Heart left ventricle (tissue), 16 donors: Measurements from ENCODE around the gene MTHFR. TPM values are rescaled to one million over a fixed set of nuclear protein-coding genes. Genes with fewer than 3 reads are reported as not detected.
A peak's percentile ranks its signal among the peaks of the same experiment; 100 is the strongest.

Experiments used
- ATAC-seq, 4 donors: fragments of 200-7000 bp; cut with Tn5 transposase; one replicate each; pipeline ENCODE4 v1.9.1; 2020 to 2022; ENCODE audit warnings: moderate library complexity in 4 of 4, mild to moderate bottlenecking in 3 of 4, moderate number of reproducible peaks in 1 of 4
- DNase-seq, 5 donors: peaks; one replicate each; pipeline ENCODE4 v3.0.0-alpha.2; 2020
- H3K27ac ChIP-seq, 12 donors: fragments of 200-600 bp; sonication (generic) in 4 of 12; one replicate each; pipeline versions ENCODE4 v1.5.0 to v1.8.0; 2016 to 2022; ENCODE audit warnings: mild to moderate bottlenecking in 2 of 12
- H3K27me3 ChIP-seq, 9 donors: fragments of 200-600 bp; sonication (generic) in 2 of 9; one replicate each; pipeline versions ENCODE4 v1.5.1 to v1.8.0; 2016 to 2022; ENCODE audit warnings: mild to moderate bottlenecking in 3 of 9
- H3K36me3 ChIP-seq, 9 donors: fragments of 200-600 bp; sonication (generic) in 2 of 9; one replicate each; pipeline versions ENCODE4 v1.5.0 to v1.8.0; 2018 to 2022; ENCODE audit warnings: mild to moderate bottlenecking in 2 of 9
- H3K4me1 ChIP-seq, 12 donors: fragments of 200-600 bp; sonication (generic) in 4 of 12; one replicate each; pipeline versions ENCODE4 v1.5.0 to v1.8.0; 2016 to 2022; ENCODE audit warnings: mild to moderate bottlenecking in 3 of 12
- H3K4me3 ChIP-seq, 12 donors: fragments of 200-600 bp; sonication (generic) in 4 of 12; one replicate each; pipeline versions ENCODE4 v1.5.0 to v1.8.0; 2017 to 2022; ENCODE audit warnings: mild to moderate bottlenecking in 9 of 12, moderate library complexity in 4 of 12
- H3K9me3 ChIP-seq, 12 donors: fragments of 200-600 bp; sonication (generic) in 4 of 12; one replicate each; pipeline versions ENCODE4 v1.5.0 to v1.8.0; 2016 to 2022; ENCODE audit warnings: mild to moderate bottlenecking in 1 of 12
- CTCF ChIP-seq, 12 donors: fragments of 200-600 bp; sonication (generic) in 4 of 12; IDR thresholded peaks; one replicate each; pipeline versions ENCODE4 v1.5.0 to v1.8.0; 2018 to 2022; ENCODE audit warnings: antibody characterized with exemption in 12 of 12, mild to moderate bottlenecking in 5 of 12
- POLR2A ChIP-seq, 2 donors: fragments of 450-650 bp; IDR thresholded peaks; one replicate each; pipeline ENCODE4 v1.6.1; 2017; ENCODE audit warnings: antibody characterized with exemption in 2 of 2, mild to moderate bottlenecking in 2 of 2, moderate library complexity in 2 of 2
- WGBS, 4 donors: extraction: QIAGEN DNeasy Blood & Tissue Kit in 2 of 4; methylation state at CpG; one replicate each; pipeline versions ENCODE4 v1.1.5 to v1.1.7; 2013 to 2018; 5-methylcytosine and 5-hydroxymethylcytosine counted together
- intact Hi-C, 10 donors: fragments of 100-400 bp; cut with DNase I; formaldehyde crosslinking; loops; one replicate each; pipeline versions ENCODE4 v1.11.1 to v1.14.2; 2022
- polyA plus RNA-seq, 2 donors: library from polyadenylated mRNA; stranded (reverse); fragments of 200-250 nt; gene quantifications; one replicate each; pipeline ENCODE4 v1.2.3, GENCODE V29; 2013
- total RNA-seq, 9 donors: library from RNA; depleted of rRNA in 2 of 9; stranded (reverse); fragments of >200 nt in 2 of 9; fragmentation: NEBNext Ultra II Directional in 3 of 9; extraction: Animal tissue kit (Norgen Biotek cat#: 25700) in 3 of 9; gene quantifications; one replicate each; pipeline versions ENCODE4 v1.1.0 to v1.2.4, GENCODE V29; 2016 to 2023
- donor health status: ischemic (EF 13 %, LVEDD 7.1; RV severe dilation, severe dysfunction).
- donor health status: healthy with polysubstance abuse.
- donor health status: DM: no; HTN: yes; CAD: no.
- donor health status: DM: no; HTN: no; CAD: no.
- donor health status: ischemic (EF 25% LVEDD 6.9; RV normal size, moderate dysfunction).
- donor health status: ischemic (EF 25% LVEDD 5.7; RV mildly dilated, moderate dysfunction).
- donor health status: healthy.
- donor health status: DM: yes; HTN: yes; CAD: no.
- donor health status: ischemic (EF 35%, LVEDD 5.7; RV mildly dilated, moderate dysfunction).
- donor health status: nonischemic (EF 11% LVEDD 7.7; RV severe dilation, severe dysfunction).
- donor health status: DM: yes; HTN: yes; CAD: no.
- donor health status: PGD.
- donor health status: ischemic (EF 29% LVEDD 5.4; RV normal size, mild dysfunction).
- donor health status: nonischemic (EF 23%, LVEDD 6.1; RV moderate dilation, normal function).

Gene MTHFR
- total and polyA plus RNA-seq, 11 donors: 21.9 to 61.2 (median 38.1) TPM

- no peak for TF ChIP-seq CTCF (IDR thresholded peaks at IDR 0.05)
- no peak for TF ChIP-seq POLR2A (IDR thresholded peaks at IDR 0.05)
- Histone ChIP-seq H3K27ac (peak overlapping the region in 11 of 12 donors; percentile 85 to 99 (median 98)), H3K9me3 (no peaks in the 10 kb centered on the region), H3K27me3 (no peaks in the 10 kb centered on the region), H3K4me1 (peaks cover 35 to 90% (median 76%) of the 10 kb centered on the region in 12 donors), H3K36me3 (peaks cover 3 to 81% (median 54%) of the 10 kb centered on the region in 9 donors), H3K4me3 (no peak overlapping the region)
- no peak for ATAC-seq
- no peak for DNase-seq
- 90 to 93% (median 92%) methylated on average over 7 to 15 of the region's 15 CpGs for WGBS, 4 donors
- intact Hi-C loops: no loop called here
Observed at GRCh38 chr1:11793819-11794218, 11.9 kb downstream of the MTHFR start.

GRCh38 chr1:11792106-11792505 is 13.7 kb downstream of the MTHFR start:
- 48 to 67% (median 56%) methylated on average over 10 to 11 of the region's 11 CpGs for WGBS, 4 donors
- peak overlapping the region; percentile 85 to 99 (median 98) for H3K27ac ChIP-seq
- H3K36me3 ChIP-seq: peaks cover 3 to 66% (median 45%) of the 10 kb centered on the region in 9 donors
- no peak overlapping the region for H3K4me3 ChIP-seq
- no peaks in the 10 kb centered on the region for H3K9me3 ChIP-seq
- DNase-seq (peak; percentile 63 to 88 (median 72)), ATAC-seq (peak; percentile 8 to 30 (median 28))
- no peak for TF ChIP-seq POLR2A (IDR thresholded peaks at IDR 0.05)
- no peaks in the 10 kb centered on the region for H3K27me3 ChIP-seq
- H3K4me1 ChIP-seq: peaks cover 30 to 91% (median 81%) of the 10 kb centered on the region in 12 donors
- intact Hi-C loops: no loop called here

GRCh38 chr1:11790880-11791715 is 14.7 kb downstream of the MTHFR start:
- peak; percentile 81 to 90 (median 84) for ATAC-seq
- peak overlapping the region in 5 of 12 donors; percentile 5 to 28 (median 21) for H3K4me3 ChIP-seq
- DNase-seq: peak; percentile 89 to 97 (median 95)
- peaks cover 37 to 91% (median 80%) of the 10 kb centered on the region in 12 donors for H3K4me1 ChIP-seq
- TF ChIP-seq CTCF (IDR thresholded peaks at IDR 0.05) (no peak), POLR2A (IDR thresholded peaks at IDR 0.05) (peak in 1 of 2 donors; percentile 64)
- H3K27me3 ChIP-seq: no peaks in the 10 kb centered on the region
- H3K36me3 ChIP-seq: peaks cover 3 to 58% (median 39%) of the 10 kb centered on the region in 9 donors
- intact Hi-C loops: loop anchor here in 4 of 10 donors (1.0 to 2.0 kb wide), 2 partner anchors 13 to 14 kb away; partner anchors contain the start of gene MTHFR (in 3 of the 4)
- 37 to 44% (median 42%) methylated on average over 18 to 19 of the region's 19 CpGs for WGBS, 4 donors
- peak overlapping the region; percentile 85 to 99 (median 98) for H3K27ac ChIP-seq
- no peaks in the 10 kb centered on the region for H3K9me3 ChIP-seq

GRCh38 chr1:11790101-11790879 is 15.5 kb downstream of the MTHFR start:
- peak in 3 of 5 donors; percentile 27 to 33 (median 31) for DNase-seq
- Histone ChIP-seq H3K36me3 (peaks cover 3 to 50% (median 33%) of the 10 kb centered on the region in 9 donors), H3K9me3 (no peaks in the 10 kb centered on the region), H3K27me3 (no peaks in the 10 kb centered on the region), H3K27ac (peak overlapping the region; percentile 85 to 99 (median 98)), H3K4me1 (peaks cover 35 to 91% (median 79%) of the 10 kb centered on the region in 12 donors), H3K4me3 (peak overlapping the region in 3 of 12 donors; percentile 8 to 19 (median 15))
- intact Hi-C loops: loop anchor here in 3 of 10 donors (2.0 kb wide), 1 partner anchor 15 kb away; the partner anchor contains the start of gene MTHFR (in 3 of the 3)
- 45 to 55% (median 47%) methylated on average over 15 to 20 of the region's 20 CpGs for WGBS, 4 donors
- ATAC-seq: no peak
- TF ChIP-seq CTCF (IDR thresholded peaks at IDR 0.05) (no peak), POLR2A (IDR thresholded peaks at IDR 0.05) (no peak)
